ENCODE data around the gene AGBL2.
A peak's percentile ranks its signal among the peaks of the same experiment; 100 is the strongest.

AGBL2 gene

GRCh38 chr11:47631473-47631872, 83.7 kb downstream of the AGBL2 start:
- no peak for DNase-seq (ENCODE audit: low spot score)

DNA sequence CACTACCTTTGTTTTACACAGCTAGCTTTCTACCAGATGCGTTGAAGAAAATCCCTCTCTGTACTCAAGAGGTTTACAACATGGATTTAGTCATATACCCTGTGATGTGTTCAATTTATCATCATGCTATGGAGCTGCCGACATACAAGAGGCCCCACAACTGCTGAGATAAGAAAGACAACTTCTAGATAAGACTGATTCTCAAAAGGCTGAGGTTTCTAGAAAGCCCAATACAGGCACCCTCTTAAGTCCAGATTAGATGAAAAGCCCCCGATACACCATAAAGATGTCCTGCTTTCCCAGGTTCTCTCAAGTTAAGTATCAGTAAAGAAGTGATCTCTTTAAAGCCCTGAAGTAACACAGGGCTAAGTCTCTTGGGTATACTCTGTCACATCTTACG, 87.1 kb downstream of the AGBL2 start:
- no peak for DNase-seq (ENCODE audit: low spot score)

DNA sequence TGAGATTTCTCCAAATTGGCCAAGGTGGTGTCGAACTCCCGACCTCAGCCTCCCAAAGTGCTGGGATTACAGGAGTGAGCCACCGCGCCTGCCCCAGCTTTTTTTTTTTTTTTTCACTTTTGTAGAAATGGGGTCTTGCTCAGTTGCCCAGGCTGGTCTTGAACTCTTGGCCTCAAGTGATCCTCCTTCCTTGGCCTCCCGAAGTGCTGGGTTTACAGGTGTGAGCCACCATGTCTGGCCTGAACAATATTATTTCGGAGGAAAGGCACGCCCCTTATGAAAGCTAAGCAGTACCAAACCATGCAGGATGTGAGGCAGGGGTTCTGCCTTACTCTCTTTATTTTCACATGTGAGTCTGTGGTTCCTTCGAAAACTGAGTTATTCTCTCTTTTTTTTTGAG, 88.9 kb downstream of the AGBL2 start:
- DNase-seq (ENCODE audit: low spot score) = no peak

DNA sequence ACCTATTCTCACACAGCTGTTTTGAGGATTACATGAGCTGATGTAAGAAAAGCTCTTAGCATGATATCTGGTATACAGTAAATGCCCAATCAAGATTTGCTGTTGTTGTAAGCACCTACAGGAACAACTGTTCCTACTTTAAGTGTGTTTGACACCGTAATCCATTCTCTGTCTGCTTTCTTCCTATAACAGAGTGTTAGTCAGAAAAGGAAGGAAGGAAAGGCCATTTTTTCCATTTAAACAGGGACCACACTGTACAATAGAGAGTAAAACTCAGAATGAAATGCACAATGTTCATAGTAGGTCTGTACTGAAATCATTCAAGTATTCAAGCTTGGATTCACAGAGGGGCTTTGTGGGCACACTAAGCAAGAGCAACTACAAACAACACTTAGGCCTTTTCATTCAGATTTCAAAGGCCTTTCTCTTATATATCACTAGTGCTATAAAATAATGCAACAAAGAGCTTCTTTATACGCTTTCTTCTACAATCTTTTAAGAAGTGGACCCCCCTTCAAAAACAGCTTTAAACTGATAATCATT, 94.3 kb downstream of the AGBL2 start:
- no peak for DNase-seq (ENCODE audit: low spot score)

GRCh38 chr11:47617417-47617809, 97.8 kb downstream of the AGBL2 start:
- no peak for DNase-seq (ENCODE audit: low spot score)

GRCh38 chr11:47616726-47617416, 98.3 kb downstream of the AGBL2 start:
- peak; percentile 55 for DNase-seq (ENCODE audit: low spot score)

GRCh38 chr11:47615249-47615648, 99.9 kb downstream of the AGBL2 start:
- DNase-seq (ENCODE audit: low spot score) = no peak

DNA sequence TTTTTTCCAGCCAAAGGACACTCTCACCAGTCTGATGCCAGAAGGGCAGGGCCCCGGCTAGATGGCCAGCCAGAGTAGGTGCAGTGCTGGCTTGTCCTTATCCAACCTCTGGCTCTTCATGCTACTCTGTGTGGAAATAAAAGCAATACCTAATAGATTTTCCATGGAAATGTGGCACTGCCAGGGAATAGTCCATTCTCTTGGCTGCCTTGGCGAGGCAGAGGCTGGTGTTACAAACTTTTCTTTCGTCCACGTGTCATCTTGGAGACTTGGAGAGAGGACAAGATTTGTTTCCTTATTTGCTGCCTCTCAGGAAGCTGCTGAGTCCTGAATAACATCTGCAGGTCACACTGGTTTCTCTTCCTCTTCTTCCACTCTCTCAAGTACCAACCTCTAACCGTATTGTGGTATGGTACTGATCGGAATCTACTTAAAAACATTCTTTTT, 103.8 kb downstream of the AGBL2 start:
- no peak for DNase-seq (ENCODE audit: low spot score)

DNA sequence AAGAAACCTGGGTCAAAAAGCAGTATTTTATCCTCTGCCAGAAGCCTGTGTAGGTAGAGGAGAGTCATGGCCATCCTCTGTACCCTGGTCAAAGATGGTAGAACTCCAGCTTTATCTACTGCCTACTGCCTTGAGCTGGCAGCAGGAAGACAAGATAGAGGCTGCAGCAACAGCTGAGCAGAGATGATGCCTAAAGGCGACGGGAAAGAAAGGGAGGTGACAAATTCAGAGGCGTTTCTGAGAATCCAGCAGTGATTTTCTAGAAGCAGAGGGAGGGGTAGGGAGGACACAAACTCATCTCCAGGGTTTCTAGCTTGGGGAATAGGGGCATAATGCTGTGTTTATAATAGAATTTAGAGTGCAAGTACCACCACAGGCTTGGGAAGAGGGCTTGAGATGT, 105.5 kb downstream of the AGBL2 start:
- no peak for DNase-seq (ENCODE audit: low spot score)
